GM12892 (cell line): Measurements from ENCODE around the gene RIF1.

ENCODE experiments used
- POLR2A ChIP-seq: IDR thresholded peaks from 2 replicates; pipeline ENCODE4 v1.6.1; 2011; ENCODE audit warnings: low read depth, low read length, control low read depth
- TAF1 ChIP-seq: IDR thresholded peaks from 2 replicates; pipeline ENCODE4 v1.6.1; 2011; ENCODE audit warnings: low read depth, mild to moderate bottlenecking, control low read depth, low read length, borderline replicate concordance

GRCh38 chr2:151439127-151439526, 29.4 kb downstream of the RIF1 start:
- TF ChIP-seq POLR2A (no peak), TAF1 (no peak)
